Trophoblast cell (in vitro differentiated cells and primary cell): ENCODE data around the gene MYDGF.

Source experiments
- DNase-seq, 2 donors: peaks; one replicate each; pipeline ENCODE4 v3.0.0-alpha.2; 2016
- H2AFZ ChIP-seq: 2 replicates; pipeline ENCODE4 v1.6.1; 2013; ENCODE audit warnings: low read length, moderate library complexity, mild to moderate bottlenecking; ENCODE audit not compliant: insufficient read depth, poor library complexity
- H2AK5ac ChIP-seq: 2 replicates; pipeline ENCODE4 v1.6.1; 2013; ENCODE audit warnings: mild to moderate bottlenecking, low read length
- H2BK120ac ChIP-seq: 2 replicates; pipeline ENCODE4 v1.6.1; 2013; ENCODE audit warnings: low read length, mild to moderate bottlenecking, moderate library complexity; ENCODE audit not compliant: insufficient read depth, poor library complexity
- H2BK12ac ChIP-seq: 2 replicates; pipeline ENCODE4 v1.6.1; 2013; ENCODE audit warnings: mild to moderate bottlenecking, low read length, moderate library complexity
- H2BK5ac ChIP-seq: 2 replicates; pipeline ENCODE4 v1.6.1; 2013; ENCODE audit warnings: low read length, low read depth, moderate library complexity, mild to moderate bottlenecking; ENCODE audit not compliant: poor library complexity
- H3K14ac ChIP-seq: 2 replicates; pipeline ENCODE4 v1.6.1; 2013; ENCODE audit warnings: mild to moderate bottlenecking, low read length
- H3K18ac ChIP-seq: 2 replicates; pipeline ENCODE4 v1.6.1; 2013; ENCODE audit warnings: mild to moderate bottlenecking, low read length
- H3K23ac ChIP-seq: 2 replicates; pipeline ENCODE4 v1.6.1; 2013; ENCODE audit warnings: low read length
- H3K27ac ChIP-seq: 2 replicates; pipeline ENCODE4 v1.5.1; 2013; ENCODE audit warnings: low read depth, mild to moderate bottlenecking, inconsistent platforms, low read length, moderate library complexity
- H3K27me3 ChIP-seq: 2 replicates; pipeline ENCODE4 v1.6.1; 2013; ENCODE audit warnings: inconsistent platforms, mild to moderate bottlenecking, low read length, moderate library complexity; ENCODE audit not compliant: insufficient read depth
- H3K36me3 ChIP-seq, 2 experiments: 1 replicate in 1 of 2; 2 replicates in 1 of 2; pipeline ENCODE4 v1.6.1; 2013; ENCODE audit warnings: low read length in 2 of 2, mild to moderate bottlenecking in 2 of 2, moderate library complexity in 1 of 2; ENCODE audit not compliant: insufficient read depth in 2 of 2, control insufficient read depth in 1 of 2
- H3K4ac ChIP-seq: 2 replicates; pipeline ENCODE4 v1.6.1; 2013; ENCODE audit warnings: low read depth, mild to moderate bottlenecking, low read length, moderate library complexity
- H3K4me1 ChIP-seq, 2 experiments: 1 replicate in 1 of 2; 2 replicates in 1 of 2; pipeline ENCODE4 v1.6.1; 2013; ENCODE audit warnings: low read length in 2 of 2, mild to moderate bottlenecking in 2 of 2, moderate library complexity in 1 of 2; ENCODE audit not compliant: insufficient read depth in 2 of 2, control insufficient read depth in 1 of 2
- H3K4me2 ChIP-seq: 2 replicates; pipeline ENCODE4 v1.6.1; 2013; ENCODE audit warnings: inconsistent platforms, mild to moderate bottlenecking, low read length, moderate library complexity
- H3K4me3 ChIP-seq: 2 replicates; pipeline ENCODE4 v1.5.1; 2013; ENCODE audit warnings: mild to moderate bottlenecking, low read depth, low read length, inconsistent platforms
- H3K79me1 ChIP-seq: one replicate; pipeline ENCODE4 v1.6.1; 2013; ENCODE audit warnings: low read length
- H3K79me2 ChIP-seq: 2 replicates; pipeline ENCODE4 v1.6.1; 2013; ENCODE audit warnings: low read length, mild to moderate bottlenecking; ENCODE audit not compliant: control insufficient read depth, insufficient read depth, poor library complexity
- H3K9ac ChIP-seq: 2 replicates; pipeline ENCODE4 v1.6.1; 2013; ENCODE audit warnings: mild to moderate bottlenecking, low read length
- H3K9me3 ChIP-seq: 2 replicates; pipeline ENCODE4 v1.6.1; 2013; ENCODE audit warnings: low read depth, mild to moderate bottlenecking, control low read depth, inconsistent platforms, low read length; ENCODE audit not compliant: insufficient read depth
- H4K12ac ChIP-seq: 2 replicates; pipeline ENCODE4 v1.6.1; 2013; ENCODE audit warnings: low read depth, mild to moderate bottlenecking, low read length, moderate library complexity
- H4K8ac ChIP-seq: 2 replicates; pipeline ENCODE4 v1.6.1; 2013; ENCODE audit warnings: low read depth, mild to moderate bottlenecking, low read length, moderate library complexity
- H4K91ac ChIP-seq: one replicate; pipeline ENCODE4 v1.6.1; 2013; ENCODE audit warnings: low read depth, mild to moderate bottlenecking, low read length, moderate library complexity
- WGBS: extraction: QIAGEN DNeasy Blood & Tissue Kit; methylation state at CpG from one replicate; pipeline ENCODE4 v1.1.7; 2013; ENCODE audit warnings: missing lambda C conversion rate; ENCODE audit not compliant: insufficient read length, insufficient coverage; ENCODE audit errors: extremely low coverage; 5-methylcytosine and 5-hydroxymethylcytosine counted together

MYDGF gene

GRCh38 chr19:4699826-4700692 lies 29.9 kb upstream of the MYDGF start:
- Histone ChIP-seq H3K27me3 (no peaks in the 10 kb centered on the region), H4K12ac (no peak overlapping the region), H3K27ac (no peak overlapping the region), H2AK5ac (no peak overlapping the region), H3K23ac (no peak overlapping the region), H3K4ac (no peak overlapping the region), H4K8ac (no peak overlapping the region), H2BK5ac (no peak overlapping the region), H3K9me3 (no peaks in the 10 kb centered on the region), H3K4me2 (no peak overlapping the region), H4K91ac (no peak overlapping the region), H3K4me3 (no peak overlapping the region), H3K9ac (no peak overlapping the region), H3K4me1 (no peaks in the 10 kb centered on the region), H2AFZ (no peak overlapping the region), H3K79me1 (no peaks in the 10 kb centered on the region), H2BK120ac (no peak overlapping the region), H3K14ac (no peak overlapping the region), H3K18ac (no peak overlapping the region), H3K36me3 (peaks cover 77 to 86% of the 10 kb centered on the region in 2 experiments), H3K79me2 (no peaks in the 10 kb centered on the region), H2BK12ac (no peak overlapping the region)
- no peak for DNase-seq
- WGBS, result no CpG with 5 or more reads among the region's 33 CpGs

GRCh38 chr19:4697304-4697703 lies 27.2 kb upstream of the MYDGF start:
- Histone ChIP-seq H3K27ac (no peak overlapping the region), H3K9ac (no peak overlapping the region)
- no CpG with 5 or more reads among the region's 14 CpGs for WGBS

GRCh38 chr19:4695224-4695731 lies 25.1 kb upstream of the MYDGF start:
- WGBS, result no CpG with 5 or more reads among the region's 19 CpGs
- H3K36me3 ChIP-seq, result peaks cover 79 to 82% of the 10 kb centered on the region in 2 experiments

More at GRCh38 chr19:4697304-4697703, 27.2 kb upstream of the MYDGF start:
- H2AFZ ChIP-seq, result no peak overlapping the region
- DNase-seq, result no peak
- H4K91ac ChIP-seq, result no peak overlapping the region
- no peak overlapping the region for H2BK5ac ChIP-seq
- peaks cover 84 to 89% of the 10 kb centered on the region in 2 experiments for H3K36me3 ChIP-seq
- H3K23ac ChIP-seq, result no peak overlapping the region
- no peak overlapping the region for H2BK120ac ChIP-seq
- no peak overlapping the region for H2BK12ac ChIP-seq
- H3K4ac ChIP-seq, result no peak overlapping the region
- no peaks in the 10 kb centered on the region for H3K79me2 ChIP-seq
- H3K4me1 ChIP-seq, result no peaks in the 10 kb centered on the region
- no peak overlapping the region for H3K18ac ChIP-seq
- H3K79me1 ChIP-seq, result no peaks in the 10 kb centered on the region
- H3K9me3 ChIP-seq, result no peaks in the 10 kb centered on the region
- H4K12ac ChIP-seq, result no peak overlapping the region
- no peak overlapping the region for H3K4me3 ChIP-seq
- no peak overlapping the region for H3K4me2 ChIP-seq
- no peak overlapping the region for H4K8ac ChIP-seq
- H2AK5ac ChIP-seq, result no peak overlapping the region
- H3K27me3 ChIP-seq, result no peaks in the 10 kb centered on the region
- no peak overlapping the region for H3K14ac ChIP-seq

GRCh38 chr19:4694211-4694987 lies 24.3 kb upstream of the MYDGF start:
- Histone ChIP-seq H3K4me3 (no peak overlapping the region), H4K91ac (no peak overlapping the region), H2BK5ac (no peak overlapping the region), H3K79me2 (no peaks in the 10 kb centered on the region), H2AFZ (no peak overlapping the region), H3K9me3 (no peaks in the 10 kb centered on the region), H3K18ac (no peak overlapping the region), H3K79me1 (no peaks in the 10 kb centered on the region), H3K27me3 (no peaks in the 10 kb centered on the region), H2BK12ac (no peak overlapping the region), H4K12ac (no peak overlapping the region), H3K9ac (no peak overlapping the region), H3K23ac (no peak overlapping the region), H3K4me1 (no peaks in the 10 kb centered on the region), H3K27ac (no peak overlapping the region), H4K8ac (no peak overlapping the region), H2BK120ac (no peak overlapping the region), H2AK5ac (no peak overlapping the region), H3K36me3 (peaks cover 79 to 82% of the 10 kb centered on the region in 2 experiments), H3K4ac (no peak overlapping the region), H3K14ac (no peak overlapping the region), H3K4me2 (no peak overlapping the region)
- no CpG with 5 or more reads among the region's 22 CpGs for WGBS
- no peak for DNase-seq

More at GRCh38 chr19:4695224-4695731, 25.1 kb upstream of the MYDGF start:
- Histone ChIP-seq H3K9ac (no peak overlapping the region), H3K4me1 (no peaks in the 10 kb centered on the region), H4K91ac (no peak overlapping the region), H2BK120ac (no peak overlapping the region), H4K8ac (no peak overlapping the region), H2AFZ (no peak overlapping the region), H3K79me1 (no peaks in the 10 kb centered on the region), H3K4me3 (no peak overlapping the region), H2BK5ac (no peak overlapping the region), H3K79me2 (no peaks in the 10 kb centered on the region), H2BK12ac (no peak overlapping the region), H3K4ac (no peak overlapping the region), H2AK5ac (no peak overlapping the region), H3K27ac (no peak overlapping the region), H4K12ac (no peak overlapping the region), H3K18ac (no peak overlapping the region), H3K23ac (no peak overlapping the region), H3K9me3 (no peaks in the 10 kb centered on the region), H3K14ac (no peak overlapping the region), H3K4me2 (no peak overlapping the region), H3K27me3 (no peaks in the 10 kb centered on the region)
- DNase-seq, result no peak
